Measurements from ENCODE around the gene LATS2. TPM values are rescaled to one million over a fixed set of nuclear protein-coding genes. Genes with fewer than 3 reads are reported as not detected.

LATS2 gene
- total and polyA plus RNA-seq, 11 donors: 7.8 to 35.6 (median 25.8) TPM

GRCh38 chr13:21022056-21022979 lies 39.1 kb downstream of the LATS2 start:
- peaks cover 3 to 55% (median 30%) of the 10 kb centered on the region in 12 donors for H3K4me1 ChIP-seq
- TF ChIP-seq CTCF (IDR thresholded peaks at IDR 0.05) (no peak), POLR2A (IDR thresholded peaks at IDR 0.05) (no peak)
- no peaks in the 10 kb centered on the region for H3K27me3 ChIP-seq
- DNase-seq (no peak), ATAC-seq (no peak)
- intact Hi-C loops (cut with DNase I): no loop called here
- no peak overlapping the region for H3K4me3 ChIP-seq
- H3K9me3 ChIP-seq: no peaks in the 10 kb centered on the region
- no peaks in the 10 kb centered on the region for H3K36me3 ChIP-seq
- WGBS, 4 donors: 75 to 84% (median 75%) methylated on average over 11 of the region's 11 CpGs
- peak overlapping the region in 1 of 12 donors; percentile 67 for H3K27ac ChIP-seq

- intact Hi-C loops (cut with DNase I): no loop called here
These were observed 40.8 kb downstream of the LATS2 start for GRCh38 chr13:21020581-21020980.

GRCh38 chr13:21020176-21020575 lies 41.2 kb downstream of the LATS2 start:
- intact Hi-C loops (cut with DNase I): no loop called here
- Histone ChIP-seq H3K4me3 (no peak overlapping the region), H3K27ac (peak overlapping the region in 7 of 12 donors; percentile 2 to 70 (median 31)), H3K9me3 (no peaks in the 10 kb centered on the region), H3K36me3 (no peaks in the 10 kb centered on the region), H3K4me1 (peaks cover 3 to 73% (median 51%) of the 10 kb centered on the region in 12 donors), H3K27me3 (no peaks in the 10 kb centered on the region)
- peak in 1 of 4 donors; percentile 30 for ATAC-seq
- no peak for TF ChIP-seq CTCF (IDR thresholded peaks at IDR 0.05)
- TF ChIP-seq POLR2A (IDR thresholded peaks at IDR 0.05): no peak
- 35 to 45% (median 39%) methylated on average over 5 of the region's 5 CpGs for WGBS, 4 donors
- DNase-seq: no peak

More at GRCh38 chr13:21020581-21020980, 40.8 kb downstream of the LATS2 start:
- ATAC-seq (peak in 3 of 4 donors; percentile 62 to 80 (median 70)), DNase-seq (peak in 1 of 5 donors; percentile 32)
- peaks cover 3 to 70% (median 47%) of the 10 kb centered on the region in 12 donors for H3K4me1 ChIP-seq
- 46 to 58% (median 53%) methylated on average over 4 of the region's 4 CpGs for WGBS, 4 donors
- H3K36me3 ChIP-seq: no peaks in the 10 kb centered on the region
- no peaks in the 10 kb centered on the region for H3K27me3 ChIP-seq
- TF ChIP-seq CTCF (IDR thresholded peaks at IDR 0.05) (no peak), POLR2A (IDR thresholded peaks at IDR 0.05) (no peak)
- peak overlapping the region in 7 of 12 donors; percentile 2 to 70 (median 31) for H3K27ac ChIP-seq
- H3K4me3 ChIP-seq: no peak overlapping the region
- no peaks in the 10 kb centered on the region for H3K9me3 ChIP-seq

- WGBS, 4 donors: 83 to 94% (median 93%) methylated on average over 4 of the region's 4 CpGs
- TF ChIP-seq POLR2A (IDR thresholded peaks at IDR 0.05): no peak
- TF ChIP-seq CTCF (IDR thresholded peaks at IDR 0.05): no peak
- intact Hi-C loops (cut with DNase I): no loop called here
- Histone ChIP-seq H3K4me3 (no peak overlapping the region), H3K27me3 (no peaks in the 10 kb centered on the region), H3K27ac (peak overlapping the region in 2 of 12 donors; percentile 71 to 77), H3K36me3 (no peaks in the 10 kb centered on the region), H3K9me3 (no peaks in the 10 kb centered on the region), H3K4me1 (peaks cover 14 to 92% (median 70%) of the 10 kb centered on the region in 12 donors)
- ATAC-seq: no peak
- no peak for DNase-seq
These were observed 43.2 kb downstream of the LATS2 start for GRCh38 chr13:21018220-21018619.
